SU-DHL-6 (cell line): ENCODE data around the gene ABTB1.

Experiments
- H2AFZ ChIP-seq: fragments of 200-600 bp; sonication (generic); 2 replicates; pipeline ENCODE4 v1.6.1; 2014; ENCODE audit warnings: low read depth, mild to moderate bottlenecking, moderate library complexity, mixed read lengths, antibody characterized with exemption, low read length; ENCODE audit not compliant: severe bottlenecking
- H3F3A ChIP-seq: fragments of 200-600 bp; shearing (Covaris generic); 2 replicates; pipeline ENCODE4 v1.6.0; 2016; ENCODE audit warnings: antibody characterized with exemption, mild to moderate bottlenecking; ENCODE audit not compliant: insufficient read depth
- H3K27ac ChIP-seq: fragments of 200-600 bp; sonication (generic); 2 replicates; pipeline ENCODE4 v1.5.1; 2016; ENCODE audit warnings: low read depth, mild to moderate bottlenecking, low read length, moderate library complexity, mixed read lengths
- H3K27me3 ChIP-seq: fragments of 200-600 bp; sonication (generic), shearing (Covaris generic); 2 replicates; pipeline ENCODE4 v1.6.0; 2014; ENCODE audit warnings: mild to moderate bottlenecking, low read length
- H3K36me3 ChIP-seq: fragments of 200-600 bp; sonication (generic); 2 replicates; pipeline ENCODE4 v1.6.1; 2014; ENCODE audit warnings: mild to moderate bottlenecking, low read length, mixed read lengths
- H3K4me2 ChIP-seq: fragments of 300-600, 200-600 bp; shearing (Covaris generic), sonication (generic); 2 replicates; pipeline ENCODE4 v1.6.0; 2014; ENCODE audit warnings: low read length, low read depth, mild to moderate bottlenecking; ENCODE audit not compliant: poor library complexity, severe bottlenecking
- H3K4me3 ChIP-seq: fragments of 200-600 bp; sonication (generic); 2 replicates; pipeline ENCODE4 v1.5.1; 2014; ENCODE audit warnings: antibody characterized with exemption, low read length, mild to moderate bottlenecking, mixed read lengths; ENCODE audit not compliant: insufficient read depth, poor library complexity, severe bottlenecking
- H3K79me2 ChIP-seq: fragments of 200-600 bp; sonication (generic); 2 replicates; pipeline ENCODE4 v1.6.1; 2014; ENCODE audit warnings: mild to moderate bottlenecking, low read length, moderate library complexity; ENCODE audit not compliant: insufficient read depth
- H3K9ac ChIP-seq: fragments of 200-600 bp; sonication (generic); 2 replicates; pipeline ENCODE4 v1.7.0; 2014; ENCODE audit warnings: mild to moderate bottlenecking, low read length
- H3K9me2 ChIP-seq: fragments of 200-600 bp; sonication (generic); replicated peaks from 2 replicates; pipeline ENCODE4 v1.6.1; 2014; ENCODE audit warnings: low read length; ENCODE audit not compliant: insufficient read depth
- H3K9me3 ChIP-seq: fragments of 200-600 bp; sonication (generic); 2 replicates; pipeline ENCODE4 v1.6.1; 2014; ENCODE audit warnings: low read length, mixed read lengths; ENCODE audit not compliant: insufficient read depth
- H4K20me1 ChIP-seq: fragments of 200-600 bp; sonication (generic); 2 replicates; pipeline ENCODE4 v1.6.1; 2014; ENCODE audit warnings: low read depth, mild to moderate bottlenecking, antibody characterized with exemption, low read length, moderate library complexity, mixed read lengths
- CTCF ChIP-seq: fragments of 200-600 bp; sonication (generic); IDR thresholded peaks from one replicate; pipeline ENCODE4 v1.5.1; 2017; ENCODE audit warnings: antibody characterized with exemption, mild to moderate bottlenecking, low read length, moderate library complexity; ENCODE audit not compliant: insufficient read depth, poor library complexity, severe bottlenecking
- EZH2phosphoT487 ChIP-seq: fragments of 200-600 bp; sonication (generic), shearing (Covaris generic); conservative IDR thresholded peaks from 2 replicates; pipeline ENCODE4 v1.6.1; 2018; ENCODE audit warnings: mild to moderate bottlenecking, antibody characterized with exemption, low read length, moderate library complexity, mixed read lengths

ABTB1 gene

GRCh38 chr3:127688022-127688415 is 15.3 kb downstream of the ABTB1 start:
- Histone ChIP-seq H3K9me3 (no peaks in the 10 kb centered on the region; the same call in 1 of the 2 replicates), H2AFZ (no peak overlapping the region), H3K79me2 (no peaks in the 10 kb centered on the region), H3K9ac (no peak overlapping the region), H3K4me2 (no peak overlapping the region), H3F3A (no peaks in the 10 kb centered on the region), H3K27me3 (no peaks in the 10 kb centered on the region), H3K36me3 (no peaks in the 10 kb centered on the region), H3K27ac (no peak overlapping the region), H3K9me2 (no peaks in the 10 kb centered on the region), H3K4me3 (no peak overlapping the region), H4K20me1 (no peaks in the 10 kb centered on the region)
- no peak for TF ChIP-seq CTCF
- no peak for TF ChIP-seq EZH2phosphoT487

GRCh38 chr3:127688416-127689265 is 15.9 kb downstream of the ABTB1 start:
- Histone ChIP-seq H3F3A (no peaks in the 10 kb centered on the region), H3K79me2 (no peaks in the 10 kb centered on the region), H3K4me2 (no peak overlapping the region), H2AFZ (no peak overlapping the region), H4K20me1 (no peaks in the 10 kb centered on the region), H3K4me3 (no peak overlapping the region), H3K9me3 (no peaks in the 10 kb centered on the region; the same call in 1 of the 2 replicates), H3K9ac (no peak overlapping the region), H3K27ac (no peak overlapping the region), H3K36me3 (no peaks in the 10 kb centered on the region), H3K9me2 (no peaks in the 10 kb centered on the region), H3K27me3 (no peaks in the 10 kb centered on the region)
- no peak for TF ChIP-seq EZH2phosphoT487
- no peak for TF ChIP-seq CTCF

GRCh38 chr3:127689266-127689860 is 16.6 kb downstream of the ABTB1 start:
- Histone ChIP-seq H3K9ac (no peak overlapping the region), H3K79me2 (no peaks in the 10 kb centered on the region), H3K4me2 (no peak overlapping the region)

More at GRCh38 chr3:127689266-127689860, 16.6 kb downstream of the ABTB1 start:
- Histone ChIP-seq H3F3A (no peaks in the 10 kb centered on the region), H3K27ac (no peak overlapping the region), H4K20me1 (no peaks in the 10 kb centered on the region), H3K9me2 (no peaks in the 10 kb centered on the region), H3K27me3 (no peaks in the 10 kb centered on the region), H3K36me3 (no peaks in the 10 kb centered on the region), H3K4me3 (no peak overlapping the region), H2AFZ (no peak overlapping the region), H3K9me3 (no peaks in the 10 kb centered on the region; the same call in 1 of the 2 replicates)
- TF ChIP-seq EZH2phosphoT487 (no peak), CTCF (no peak)
